K562 (cell line): ENCODE results near the gene ACE. TPM values are rescaled to one million over a fixed set of nuclear protein-coding genes. Genes with fewer than 3 reads are reported as not detected.

Experiments
- CGGBP1 ChIP-seq: fragments of 250-450 bp; sonication (Bioruptor Pico); IDR thresholded peaks from 2 replicates; pipeline ENCODE4 v1.9.0; 2021; ENCODE audit warnings: mild to moderate bottlenecking
- HNRNPL ChIP-seq: fragments of 200-400 bp; formaldehyde crosslinking; IDR thresholded peaks from 2 replicates; pipeline ENCODE4 v1.6.1; 2017; ENCODE audit warnings: low read depth, mild to moderate bottlenecking, low read length
- LARP7 ChIP-seq: fragments of 450-650 bp; IDR thresholded peaks from 2 replicates; pipeline ENCODE4 v1.6.1; 2016
- MAX ChIP-seq: sonication (generic); formaldehyde crosslinking; IDR thresholded peaks from 2 replicates; pipeline ENCODE4 v1.9.0; 2022; ENCODE audit warnings: mild to moderate bottlenecking, missing genetic modification reagents
- MGA ChIP-seq: fragments of 450-650 bp; IDR thresholded peaks from 2 replicates; pipeline ENCODE4 v1.6.1; 2016; ENCODE audit warnings: mild to moderate bottlenecking, moderate library complexity
- NCOR1 ChIP-seq: fragments of 450-650 bp; IDR thresholded peaks from 2 replicates; pipeline ENCODE4 v1.6.1; 2016; ENCODE audit warnings: mild to moderate bottlenecking, moderate library complexity
- PKNOX1 ChIP-seq: fragments of 450-650 bp; IDR thresholded peaks from 2 replicates; pipeline ENCODE4 v1.6.1; 2016
- TARDBP ChIP-seq: fragments of 450-650 bp; IDR thresholded peaks from 2 replicates; pipeline ENCODE4 v1.6.1; 2016
- YY1 ChIP-seq, 3 experiments: IDR thresholded peaks; 2 replicates each; pipeline ENCODE4 v1.6.1; 2011; ENCODE audit warnings: low read length in 2 of 3, mild to moderate bottlenecking in 2 of 3, moderate library complexity in 2 of 3, borderline replicate concordance in 1 of 3, control low read depth in 1 of 3, low read depth in 1 of 3; ENCODE audit not compliant: insufficient read depth in 3 of 3, insufficient replicate concordance in 2 of 3, control insufficient read depth in 1 of 3, insufficient read length in 1 of 3; ENCODE audit errors: extremely low read depth in 1 of 3
- ZNF449 ChIP-seq: fragments of 250-450 bp; sonication (Bioruptor Pico); IDR thresholded peaks from 2 replicates; pipeline ENCODE4 v1.8.0; 2022; ENCODE audit warnings: moderate library complexity, mild to moderate bottlenecking, inconsistent platforms
- polyA plus RNA-seq, 8 experiments: library from polyadenylated mRNA; depleted of rRNA in 4 of 8; stranded (reverse) in 5 of 8; unstranded in 3 of 8; fragments of >200 nt; fragmentation: Nextera tagmentation in 2 of 8; fragmentation: Illumina TruSeq in 1 of 8; extraction: Ambion mirVana in 2 of 8; extraction: Trizol in 1 of 8; gene quantifications; 2 replicates each; pipeline versions ENCODE4 v1.2.1 to v1.2.3, GENCODE V29; 2011 to 2014; ENCODE audit warnings: inconsistent platforms in 1 of 8, missing spikeins in 1 of 8
- total RNA-seq, 7 experiments: library from RNA; depleted of rRNA in 6 of 7; stranded (reverse); fragments of >200 nt in 6 of 7; fragmentation: Illumina TruSeq in 2 of 7; extraction: Trizol in 2 of 7; gene quantifications; 2 replicates each; pipeline versions ENCODE4 v1.2.1 to v1.2.3, GENCODE V29; 2011 to 2021; ENCODE audit warnings: low replicate concordance in 1 of 7
- TF ChIP-seq, protein P1 (sequence below), 2 experiments: fragments of 250-450 bp in 1 of 2; fragments of 450-650 bp in 1 of 2; sonication (Bioruptor Pico) in 1 of 2; IDR thresholded peaks; 2 replicates each; pipeline versions ENCODE4 v1.6.1 to v1.8.0; 2016 to 2021; ENCODE audit warnings: mild to moderate bottlenecking in 2 of 2, moderate library complexity in 2 of 2, missing compliant biosample characterization in 1 of 2, missing genetic modification characterization in 1 of 2

ACE gene
- total and polyA plus RNA-seq, 9 of the 15 experiments (the other 6 are each of a cell fraction or from before 2014, with no cell fraction given), result 0.07 to 2.5 (median 0.47) TPM; not detected in 1

DNA sequence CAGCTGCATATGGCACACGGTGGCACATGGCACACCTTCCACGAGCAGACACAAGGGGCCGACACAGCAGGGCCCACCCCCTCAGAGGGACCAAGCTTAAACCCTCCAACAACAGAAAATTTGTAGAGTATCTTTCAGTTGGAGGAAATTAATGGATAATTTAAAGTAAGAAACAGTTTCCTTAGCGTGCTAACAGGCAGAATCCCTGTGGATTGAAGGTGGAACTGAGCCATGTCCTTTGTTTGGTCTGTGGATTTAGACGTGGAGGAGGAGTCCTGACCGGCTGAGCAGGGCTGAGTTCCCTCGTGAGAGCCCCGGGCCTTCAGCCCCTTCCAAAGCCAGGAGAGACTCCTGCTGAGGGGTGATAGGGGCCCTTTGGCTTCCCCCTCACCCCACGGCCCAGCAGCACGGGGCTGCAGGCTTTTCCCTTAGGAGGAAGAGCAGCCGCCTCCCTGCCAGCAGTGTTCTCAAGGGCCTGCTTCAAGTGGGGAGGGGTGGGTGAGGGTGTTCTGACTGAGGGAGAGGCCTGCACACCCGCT is 29.3 kb upstream of the ACE start (continued):
- peak; percentile 13; the same call in 1 of the 2 replicates for TF ChIP-seq MGA
- no peak for TF ChIP-seq CGGBP1 (CRISPR knock-in tag)
- TF ChIP-seq PKNOX1, result no peak
- TF ChIP-seq TARDBP, result no peak
- TF ChIP-seq, protein P1, sequence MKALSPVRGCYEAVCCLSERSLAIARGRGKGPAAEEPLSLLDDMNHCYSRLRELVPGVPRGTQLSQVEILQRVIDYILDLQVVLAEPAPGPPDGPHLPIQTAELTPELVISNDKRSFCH (CRISPR knock-in tag; IDR thresholded peaks at IDR 0.05), result no peak
- TF ChIP-seq, protein P1 (tag; IDR thresholded peaks at IDR 0.05), result peak; percentile 49; the same call in 1 of the 2 replicates
- 0 out of 2 replicates have a peak, but pooled peaks have one; percentile 88 for TF ChIP-seq MAX (CRISPR knock-in tag)
- no peak for TF ChIP-seq HNRNPL
- no peak for TF ChIP-seq ZNF449
- TF ChIP-seq LARP7, result no peak
- TF ChIP-seq YY1 (IDR thresholded peaks at IDR 0.05; ENCODE audit: borderline replicate concordance in 1 of 3, control insufficient read depth in 1 of 3, extremely low read depth in 1 of 3, insufficient read depth in 3 of 3, insufficient read length in 1 of 3, insufficient replicate concordance in 2 of 3, low read depth in 1 of 3, low read length in 2 of 3), result no peak
- TF ChIP-seq NCOR1, result no peak
